Body of pancreas (tissue), 4 donors: ENCODE measurements around the gene COL4A4. TPM values are rescaled to one million over a fixed set of nuclear protein-coding genes. Genes with fewer than 3 reads are reported as not detected.

ENCODE experiments used
- ATAC-seq: fragments of 150-250 bp; one replicate; pipeline ENCODE4 v1.9.1; 2016
- DNase-seq, 4 donors: peaks; one replicate each; pipeline ENCODE4 v3.0.0-alpha.2; 2019
- H3K27ac ChIP-seq, 4 donors: fragments of 200-600 bp; sonication (generic); 1 replicate in 3 of 4; 2 replicates in 1 of 4; pipeline versions ENCODE4 v1.5.1 to v1.6.1; 2016 to 2019; ENCODE audit warnings: mild to moderate bottlenecking in 1 of 4, mixed read lengths in 1 of 4, moderate library complexity in 1 of 4
- H3K27me3 ChIP-seq, 2 donors: fragments of 200-600 bp; sonication (generic); one replicate each; pipeline ENCODE4 v1.6.0; 2016; ENCODE audit warnings: mild to moderate bottlenecking in 1 of 2
- H3K36me3 ChIP-seq, 2 donors: fragments of 200-600 bp; sonication (generic); replicated peaks in 1 of 2; 2 replicates each; pipeline ENCODE4 v1.5.1; 2016; ENCODE audit warnings: low read depth in 2 of 2; ENCODE audit not compliant: insufficient read depth in 1 of 2
- H3K4me1 ChIP-seq: fragments of 200-600 bp; sonication (generic); one replicate; pipeline ENCODE4 v1.6.0; 2016
- H3K4me3 ChIP-seq, 2 donors: fragments of 200-600 bp; sonication (generic); 1 replicate in 1 of 2; 2 replicates in 1 of 2; pipeline ENCODE4 v1.5.1; 2016 to 2019
- H3K9me3 ChIP-seq, 3 donors: fragments of 200-600 bp; sonication (generic); 1 replicate in 2 of 3; 2 replicates in 1 of 3; pipeline ENCODE4 v1.5.1; 2016
- POLR2A ChIP-seq, 3 donors: fragments of 450-650 bp; IDR thresholded peaks; one replicate each; pipeline ENCODE4 v1.6.1; 2016; ENCODE audit warnings: antibody characterized with exemption in 3 of 3, mild to moderate bottlenecking in 2 of 3
- WGBS, 2 donors: methylation state at CpG; one replicate each; pipeline ENCODE4 v1.1.5; 2017; 5-methylcytosine and 5-hydroxymethylcytosine counted together
- intact Hi-C: fragments of 100-400 bp; cut with DNase I; formaldehyde crosslinking; loops from one replicate; pipeline ENCODE4 v1.15.1; 2023
- total RNA-seq, 2 donors: library from RNA; depleted of rRNA; stranded (reverse); fragments of >200 nt; gene quantifications; one replicate each; pipeline ENCODE4 v1.1.0, GENCODE V29; 2016
- TF ChIP-seq, protein P1 (sequence below), 7 experiments: fragments of 450-650 bp in 4 of 7; fragments of 200-600 bp in 3 of 7; sonication (generic) in 3 of 7; IDR thresholded peaks; one replicate each; pipeline ENCODE4 v1.5.1; 2016 to 2019; ENCODE audit warnings: antibody characterized with exemption in 7 of 7

COL4A4 gene
- total RNA-seq, 2 donors from 2014 or later = 2.3 to 10.5 TPM

DNA sequence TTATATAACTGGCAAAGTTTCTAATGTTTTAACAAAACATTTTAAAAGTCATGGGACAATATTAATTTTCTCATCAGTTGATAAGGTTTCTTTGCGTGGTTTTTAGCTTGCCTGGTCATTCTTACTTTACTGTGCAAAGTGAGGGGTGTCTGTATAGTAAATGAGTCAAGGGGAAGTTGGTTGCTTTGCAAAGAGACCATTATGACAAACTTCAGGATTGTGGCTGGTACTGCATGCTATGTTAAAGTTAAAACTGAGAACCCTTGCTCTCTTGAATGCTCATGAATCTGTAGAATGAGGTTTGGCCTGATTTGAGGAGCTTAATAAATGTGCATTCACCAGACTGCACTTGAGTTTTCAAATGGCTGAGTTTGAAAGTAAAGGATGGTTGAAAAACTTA, 47.0 kb downstream of the COL4A4 start:
- Histone ChIP-seq H3K27me3 (no peaks in the 10 kb centered on the region), H3K36me3 (peaks cover 0 to 4% of the 10 kb centered on the region in 2 donors), H3K27ac (no peak overlapping the region), H3K4me1 (no peaks in the 10 kb centered on the region), H3K9me3 (no peaks in the 10 kb centered on the region), H3K4me3 (no peak overlapping the region)
- no peak for DNase-seq
- intact Hi-C loops = loop anchor here (10.0 kb wide), 1 partner anchor 82 kb away; no protein-coding TSS in a partner anchor
- WGBS, 2 donors = 69 to 77% methylated on average over 1 of the region's 1 CpG
- TF ChIP-seq, protein P1, sequence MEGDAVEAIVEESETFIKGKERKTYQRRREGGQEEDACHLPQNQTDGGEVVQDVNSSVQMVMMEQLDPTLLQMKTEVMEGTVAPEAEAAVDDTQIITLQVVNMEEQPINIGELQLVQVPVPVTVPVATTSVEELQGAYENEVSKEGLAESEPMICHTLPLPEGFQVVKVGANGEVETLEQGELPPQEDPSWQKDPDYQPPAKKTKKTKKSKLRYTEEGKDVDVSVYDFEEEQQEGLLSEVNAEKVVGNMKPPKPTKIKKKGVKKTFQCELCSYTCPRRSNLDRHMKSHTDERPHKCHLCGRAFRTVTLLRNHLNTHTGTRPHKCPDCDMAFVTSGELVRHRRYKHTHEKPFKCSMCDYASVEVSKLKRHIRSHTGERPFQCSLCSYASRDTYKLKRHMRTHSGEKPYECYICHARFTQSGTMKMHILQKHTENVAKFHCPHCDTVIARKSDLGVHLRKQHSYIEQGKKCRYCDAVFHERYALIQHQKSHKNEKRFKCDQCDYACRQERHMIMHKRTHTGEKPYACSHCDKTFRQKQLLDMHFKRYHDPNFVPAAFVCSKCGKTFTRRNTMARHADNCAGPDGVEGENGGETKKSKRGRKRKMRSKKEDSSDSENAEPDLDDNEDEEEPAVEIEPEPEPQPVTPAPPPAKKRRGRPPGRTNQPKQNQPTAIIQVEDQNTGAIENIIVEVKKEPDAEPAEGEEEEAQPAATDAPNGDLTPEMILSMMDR (IDR thresholded peaks at IDR 0.05) = no peak
- TF ChIP-seq POLR2A (IDR thresholded peaks at IDR 0.05) = no peak
- ATAC-seq = no peak

DNA sequence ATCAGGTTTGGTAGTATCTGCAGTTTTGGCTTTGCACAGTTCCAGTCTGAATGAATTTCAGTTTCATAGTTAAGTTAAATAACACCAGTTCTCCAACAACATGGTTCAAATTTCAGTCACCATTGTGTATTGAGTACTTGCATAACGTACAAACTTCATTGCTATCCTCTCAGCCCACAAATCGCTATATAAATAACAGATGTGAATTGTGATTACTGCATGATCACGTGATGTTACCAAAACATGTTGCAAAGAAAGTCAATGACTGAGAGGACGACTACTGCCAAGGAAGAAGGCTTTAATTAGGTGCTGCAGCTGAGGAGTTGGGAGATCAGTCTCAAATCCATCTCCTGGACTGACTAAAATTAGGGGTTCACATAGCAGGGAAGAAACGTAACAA, 48.2 kb downstream of the COL4A4 start:
- peaks cover 0 to 4% of the 10 kb centered on the region in 2 donors for H3K36me3 ChIP-seq
- TF ChIP-seq POLR2A (IDR thresholded peaks at IDR 0.05) = no peak
- TF ChIP-seq, protein P1 (IDR thresholded peaks at IDR 0.05) = no peak
- 63 to 69% methylated on average over 5 of the region's 5 CpGs for WGBS, 2 donors
- no peak overlapping the region for H3K4me3 ChIP-seq
- H3K4me1 ChIP-seq = no peaks in the 10 kb centered on the region
- no peaks in the 10 kb centered on the region for H3K27me3 ChIP-seq
- DNase-seq (no peak), ATAC-seq (no peak)
- no peaks in the 10 kb centered on the region for H3K9me3 ChIP-seq
- intact Hi-C loops = loop anchor here (10.0 kb wide), 1 partner anchor 81 kb away; no protein-coding TSS in a partner anchor
- no peak overlapping the region for H3K27ac ChIP-seq

DNA sequence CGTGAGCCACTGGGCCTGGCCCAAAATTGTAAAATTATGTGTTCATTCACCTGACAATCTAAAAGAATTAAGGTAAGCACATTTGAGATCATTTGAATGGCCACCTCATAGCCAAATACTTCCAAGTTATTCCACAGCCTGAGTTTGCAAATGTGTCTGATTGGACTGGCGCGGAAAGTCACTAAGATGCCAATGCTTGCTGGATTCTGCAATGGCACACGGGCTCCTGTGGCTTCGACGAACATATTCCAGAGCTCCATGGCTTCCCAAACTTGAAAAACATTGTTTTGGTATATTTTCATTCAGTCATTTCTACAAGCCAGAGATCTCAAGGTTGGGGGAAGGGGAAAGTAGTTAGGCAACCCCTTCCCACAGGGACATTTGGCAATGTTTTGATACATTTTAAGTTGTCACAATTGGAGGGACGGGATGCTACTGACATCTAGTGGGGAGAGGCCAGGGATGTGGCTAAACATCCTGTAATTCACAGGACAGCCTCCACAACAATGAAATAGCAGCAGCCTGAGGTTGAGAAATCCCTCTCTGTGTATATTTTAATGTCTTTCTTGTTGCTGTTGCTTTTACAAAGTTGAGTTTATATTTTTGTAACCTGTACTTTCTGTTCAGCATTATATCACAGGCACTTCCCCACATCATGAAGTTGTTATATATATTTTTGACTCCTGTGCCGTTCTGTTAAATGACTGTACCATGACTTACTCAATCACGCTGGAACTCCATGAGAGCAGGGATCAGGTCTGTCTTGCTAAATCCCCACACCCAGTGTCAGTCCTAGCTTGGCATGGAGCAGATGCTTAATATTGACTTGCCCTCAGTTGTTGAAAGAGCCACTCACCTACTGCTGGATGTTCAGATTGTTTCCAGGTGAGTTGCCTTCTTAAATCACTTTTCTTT, 56.9 kb downstream of the COL4A4 start:
- DNase-seq (peak; percentile 65 to 72 (median 72)), ATAC-seq (peak; percentile 80)
- peak overlapping the region in 1 of 4 donors; percentile 4 for H3K27ac ChIP-seq
- H3K36me3 ChIP-seq = no peaks in the 10 kb centered on the region
- TF ChIP-seq, protein P1 (IDR thresholded peaks at IDR 0.05) = peak; percentile 63 to 92 (median 92)
- TF ChIP-seq POLR2A (IDR thresholded peaks at IDR 0.05) = no peak
- intact Hi-C loops = no loop called here
- H3K4me3 ChIP-seq = no peak overlapping the region
- 60 to 65% methylated on average over 9 of the region's 9 CpGs for WGBS, 2 donors
- H3K9me3 ChIP-seq = no peaks in the 10 kb centered on the region
- H3K4me1 ChIP-seq = peaks cover 5% of the 10 kb centered on the region
- no peaks in the 10 kb centered on the region for H3K27me3 ChIP-seq

DNA sequence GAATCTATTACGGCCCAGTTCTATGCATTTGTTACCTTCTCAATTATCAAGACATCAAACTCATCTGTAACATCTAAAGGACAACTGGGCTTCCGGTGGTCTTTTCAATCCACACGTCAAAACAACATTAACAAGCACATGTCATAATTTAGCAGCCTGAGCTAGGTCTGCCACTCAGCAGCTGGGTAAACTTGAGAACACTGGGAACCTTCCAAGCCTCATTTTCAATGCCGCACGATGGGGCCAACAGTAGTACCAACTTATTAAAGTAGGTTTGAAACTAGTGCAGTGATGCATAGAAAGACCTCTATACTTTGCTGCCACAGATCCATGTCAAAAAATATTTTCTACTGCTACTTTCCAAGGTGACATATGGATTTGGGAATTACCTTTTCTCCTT, 60.4 kb downstream of the COL4A4 start:
- Histone ChIP-seq H3K4me3 (no peak overlapping the region), H3K27ac (no peak overlapping the region), H3K36me3 (no peaks in the 10 kb centered on the region), H3K9me3 (no peaks in the 10 kb centered on the region), H3K27me3 (no peaks in the 10 kb centered on the region), H3K4me1 (peaks cover 18% of the 10 kb centered on the region)
- WGBS, 2 donors = 39 to 42% methylated on average over 5 of the region's 5 CpGs
- ATAC-seq = no peak
- DNase-seq = peak in 3 of 4 donors; percentile 15 to 50 (median 16)
- no peak for TF ChIP-seq POLR2A (IDR thresholded peaks at IDR 0.05)
- TF ChIP-seq, protein P1 (IDR thresholded peaks at IDR 0.05) = no peak
- intact Hi-C loops = no loop called here
